CD4-positive, alpha-beta T cell treated with Interleukin-6 for 4 hours (primary cell): ENCODE results near the gene PSMD12.

Experiments
- DNase-seq: peaks from one replicate; pipeline ENCODE4 v3.0.0-alpha.2; 2020; ENCODE audit warnings: mixed read lengths

Gene PSMD12

GRCh38 chr17:67385122-67385988, 19.0 kb upstream of the PSMD12 start:
- no peak for DNase-seq

GRCh38 chr17:67381929-67382257, 15.5 kb upstream of the PSMD12 start:
- no peak for DNase-seq

GRCh38 chr17:67379251-67379630, 12.9 kb upstream of the PSMD12 start:
- no peak for DNase-seq

GRCh38 chr17:67378454-67379250, 12.3 kb upstream of the PSMD12 start:
- DNase-seq: peak; percentile 83

GRCh38 chr17:67377488-67378453, 11.4 kb upstream of the PSMD12 start:
- peak; percentile 62 for DNase-seq

GRCh38 chr17:67376737-67377487, 10.5 kb upstream of the PSMD12 start, which contains the start of gene PITPNC1:
Gene PITPNC1, plus strand, starts transcription at chr17:67377281.
- DNase-seq: peak; percentile 91

- DNase-seq: no peak
Measured at GRCh38 chr17:67376415-67376736, 10.0 kb upstream of the PSMD12 start.

GRCh38 chr17:67375716-67376115, 9.3 kb upstream of the PSMD12 start:
- DNase-seq: no peak

- DNase-seq: no peak
Measured at GRCh38 chr17:67375054-67375427, 8.7 kb upstream of the PSMD12 start.

GRCh38 chr17:67374329-67375053, 8.1 kb upstream of the PSMD12 start:
- DNase-seq: peak; percentile 94

- DNase-seq: no peak
Measured at GRCh38 chr17:67372751-67373150, 6.4 kb upstream of the PSMD12 start.

- DNase-seq: no peak
Measured at GRCh38 chr17:67369676-67370075, 3.3 kb upstream of the PSMD12 start.

GRCh38 chr17:67365738-67366192, 612 bp downstream of the PSMD12 start:
- DNase-seq: no peak

- no peak for DNase-seq
Measured at GRCh38 chr17:67364847-67365737, 1.3 kb downstream of the PSMD12 start.

GRCh38 chr17:67362173-67362572, 4.2 kb downstream of the PSMD12 start:
- no peak for DNase-seq

GRCh38 chr17:67360880-67361279, 5.5 kb downstream of the PSMD12 start:
- DNase-seq: no peak

- peak; percentile 67 for DNase-seq
Measured at GRCh38 chr17:67359960-67360791, 6.2 kb downstream of the PSMD12 start.

GRCh38 chr17:67358612-67359011, 7.8 kb downstream of the PSMD12 start:
- DNase-seq: no peak

- no peak for DNase-seq
Measured at GRCh38 chr17:67353929-67354574, 12.3 kb downstream of the PSMD12 start.
